Stomach (tissue), 4 donors: ENCODE measurements around the gene PHLDA1.

Source experiments
- EP300 ChIP-seq: sonication (generic); formaldehyde crosslinking; IDR thresholded peaks from one replicate; pipeline ENCODE4 v1.6.1; 2017; ENCODE audit warnings: antibody characterized with exemption
- POLR2A ChIP-seq, 4 donors: fragments of 450-650 bp; IDR thresholded peaks; one replicate each; pipeline ENCODE4 v1.6.1; 2016; ENCODE audit warnings: antibody characterized with exemption in 4 of 4, control low read depth in 2 of 4, mild to moderate bottlenecking in 1 of 4, moderate library complexity in 1 of 4
- POLR2AphosphoS5 ChIP-seq, 3 donors: sonication (generic); formaldehyde crosslinking; IDR thresholded peaks; one replicate each; pipeline ENCODE4 v1.6.1; 2016; ENCODE audit warnings: antibody characterized with exemption in 3 of 3
- TF ChIP-seq, protein P1 (sequence below), 7 experiments: fragments of 450-650 bp in 4 of 7; fragments of 200-600 bp in 3 of 7; sonication (generic) in 3 of 7; IDR thresholded peaks; one replicate each; pipeline ENCODE4 v1.5.1; 2016 to 2019; ENCODE audit warnings: antibody characterized with exemption in 7 of 7, control low read depth in 2 of 7, mild to moderate bottlenecking in 1 of 7

DNA sequence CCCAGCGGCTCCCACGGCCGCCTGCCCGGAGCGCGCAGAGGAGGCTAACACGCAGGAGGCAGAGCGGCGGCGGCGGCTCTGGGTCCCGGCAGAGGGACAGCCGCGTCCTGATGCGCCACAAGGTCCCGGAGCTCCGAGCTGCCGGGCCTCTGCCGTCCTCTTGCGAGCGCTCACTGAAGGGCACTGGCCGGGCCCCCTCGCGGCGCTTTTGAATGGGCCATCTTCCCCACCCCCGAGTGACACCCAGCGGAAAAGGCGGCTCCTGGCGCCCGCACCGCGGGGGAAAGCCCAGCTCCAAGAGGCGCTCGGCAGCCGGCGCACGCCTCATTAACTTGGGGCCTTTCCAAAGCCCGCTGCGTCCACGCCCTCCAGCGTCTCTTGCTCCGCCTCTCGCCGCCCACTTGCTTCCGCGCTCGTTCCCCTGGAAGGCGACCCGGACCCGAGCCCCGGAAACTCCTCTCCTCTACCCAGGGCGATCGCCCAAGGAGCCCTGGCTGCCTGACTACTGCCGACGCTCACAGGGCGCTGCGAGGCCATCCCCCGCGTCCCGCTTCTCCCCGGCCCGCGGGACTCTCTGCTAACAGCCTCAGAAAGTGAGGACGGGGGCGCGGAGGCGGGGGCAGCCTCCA is at the start of gene PHLDA1:
- TF ChIP-seq, protein P1, sequence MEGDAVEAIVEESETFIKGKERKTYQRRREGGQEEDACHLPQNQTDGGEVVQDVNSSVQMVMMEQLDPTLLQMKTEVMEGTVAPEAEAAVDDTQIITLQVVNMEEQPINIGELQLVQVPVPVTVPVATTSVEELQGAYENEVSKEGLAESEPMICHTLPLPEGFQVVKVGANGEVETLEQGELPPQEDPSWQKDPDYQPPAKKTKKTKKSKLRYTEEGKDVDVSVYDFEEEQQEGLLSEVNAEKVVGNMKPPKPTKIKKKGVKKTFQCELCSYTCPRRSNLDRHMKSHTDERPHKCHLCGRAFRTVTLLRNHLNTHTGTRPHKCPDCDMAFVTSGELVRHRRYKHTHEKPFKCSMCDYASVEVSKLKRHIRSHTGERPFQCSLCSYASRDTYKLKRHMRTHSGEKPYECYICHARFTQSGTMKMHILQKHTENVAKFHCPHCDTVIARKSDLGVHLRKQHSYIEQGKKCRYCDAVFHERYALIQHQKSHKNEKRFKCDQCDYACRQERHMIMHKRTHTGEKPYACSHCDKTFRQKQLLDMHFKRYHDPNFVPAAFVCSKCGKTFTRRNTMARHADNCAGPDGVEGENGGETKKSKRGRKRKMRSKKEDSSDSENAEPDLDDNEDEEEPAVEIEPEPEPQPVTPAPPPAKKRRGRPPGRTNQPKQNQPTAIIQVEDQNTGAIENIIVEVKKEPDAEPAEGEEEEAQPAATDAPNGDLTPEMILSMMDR (IDR thresholded peaks at IDR 0.05) = peak in 5 of 7 experiments; percentile 34 to 74 (median 61)
- TF ChIP-seq POLR2A (IDR thresholded peaks at IDR 0.05) = peak in 2 of 4 donors; percentile 40 to 53
- TF ChIP-seq EP300 = no peak
- TF ChIP-seq POLR2AphosphoS5 (IDR thresholded peaks at IDR 0.05) = peak in 2 of 3 donors; percentile 87
